ENCODE measurements around the gene RALGAPB. TPM values are rescaled to one million over a fixed set of nuclear protein-coding genes. Genes with fewer than 3 reads are reported as not detected.

Gene RALGAPB
- total and polyA plus RNA-seq, 7 donors: 7.5 to 27.3 (median 18.6) TPM

DNA sequence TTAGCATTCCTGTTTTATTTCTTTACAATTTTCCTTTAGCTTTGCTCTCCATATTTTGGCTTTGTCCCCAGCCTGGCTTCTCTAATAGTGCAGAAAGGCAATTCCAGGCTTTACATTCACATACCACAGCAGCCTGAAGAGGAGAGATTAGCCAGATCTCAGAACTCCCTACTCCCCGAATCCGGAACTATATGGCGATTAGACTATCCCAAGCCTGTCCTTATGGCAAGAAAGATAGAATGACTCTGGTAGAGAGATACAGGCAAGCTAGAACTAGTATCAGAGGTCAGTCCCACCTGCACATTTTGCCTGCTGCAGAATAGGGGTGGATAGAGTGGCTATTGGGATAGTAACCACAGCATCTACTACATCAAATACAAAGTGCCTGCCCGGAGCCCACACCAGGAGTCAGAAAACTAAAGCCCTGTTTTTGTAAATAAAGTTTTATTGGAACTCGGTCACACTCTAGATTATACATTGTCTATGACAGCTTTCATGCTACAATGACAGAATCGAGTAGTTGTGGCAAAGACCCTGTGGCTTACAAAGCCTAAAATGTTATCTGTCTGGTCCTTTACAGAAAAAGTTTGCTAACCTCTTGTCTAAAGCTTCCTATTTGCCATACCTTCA lies 91.3 kb downstream of the RALGAPB start:
- ATAC-seq (no peak), DNase-seq (no peak)
- H3K27me3 ChIP-seq (ENCODE audit: insufficient read depth in 3 of 3, low read length in 2 of 3): no peaks in the 10 kb centered on the region
- TF ChIP-seq CTCF (IDR thresholded peaks at IDR 0.05): no peak
- no peaks in the 10 kb centered on the region for H3K9me3 ChIP-seq
- 93 to 98% (median 97%) methylated on average over 6 of the region's 6 CpGs for WGBS, 3 donors
- no peak overlapping the region for H3K27ac ChIP-seq
- peaks cover 10 to 94% of the 10 kb centered on the region in 2 donors for H3K36me3 ChIP-seq (ENCODE audit: insufficient read depth in 1 of 2, low read depth in 1 of 2)
- no peak overlapping the region for H3K4me3 ChIP-seq
- no peaks in the 10 kb centered on the region for H3K4me1 ChIP-seq
- intact Hi-C loops (cut with DNase I): no loop called here

DNA sequence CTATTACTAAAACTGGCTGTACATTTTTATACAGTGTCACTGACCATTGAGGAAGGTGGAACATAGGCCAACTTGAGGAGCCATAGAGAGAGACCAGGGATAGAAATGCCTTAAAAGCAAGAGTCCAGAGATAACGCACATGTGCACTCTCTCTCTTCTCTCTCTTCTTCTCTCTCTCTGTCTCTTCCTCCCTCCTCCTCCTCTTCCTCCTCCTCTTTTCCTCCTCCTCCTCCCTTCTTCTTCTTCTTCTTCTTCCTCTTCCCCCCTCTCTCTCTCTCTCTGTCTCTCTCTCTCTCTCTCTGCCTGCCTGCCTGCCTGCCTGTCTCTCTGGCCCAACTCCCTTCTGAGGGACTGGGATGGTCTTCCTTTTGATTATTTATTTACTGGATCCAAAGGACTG lies 92.0 kb downstream of the RALGAPB start:
- Histone ChIP-seq H3K27ac (no peak overlapping the region), H3K4me1 (no peaks in the 10 kb centered on the region), H3K27me3 (ENCODE audit: insufficient read depth in 3 of 3, low read length in 2 of 3) (no peaks in the 10 kb centered on the region), H3K9me3 (no peaks in the 10 kb centered on the region), H3K36me3 (ENCODE audit: insufficient read depth in 1 of 2, low read depth in 1 of 2) (peaks cover 10 to 94% of the 10 kb centered on the region in 2 donors), H3K4me3 (no peak overlapping the region)
- TF ChIP-seq CTCF (IDR thresholded peaks at IDR 0.05): no peak
- ATAC-seq (no peak), DNase-seq (no peak)
- WGBS, 3 donors: 90 to 97% (median 95%) methylated on average over 1 of the region's 1 CpG
- intact Hi-C loops (cut with DNase I): loop anchor here in 1 of 2 donors (5.0 kb wide), 1 partner anchor 1203 kb away; no protein-coding TSS in a partner anchor

GRCh38 chr20:38566036-38566598 lies 93.5 kb downstream of the RALGAPB start:
- intact Hi-C loops (cut with DNase I): loop anchor here in 1 of 2 donors (5.0 kb wide), 1 partner anchor 1201 kb away; no protein-coding TSS in a partner anchor
- 69 to 80% (median 74%) methylated on average over 6 of the region's 6 CpGs for WGBS, 3 donors
- Histone ChIP-seq H3K4me3 (no peak overlapping the region), H3K4me1 (no peaks in the 10 kb centered on the region), H3K36me3 (ENCODE audit: insufficient read depth in 1 of 2, low read depth in 1 of 2) (peaks cover 16 to 98% of the 10 kb centered on the region in 2 donors), H3K9me3 (no peaks in the 10 kb centered on the region), H3K27ac (no peak overlapping the region), H3K27me3 (ENCODE audit: insufficient read depth in 3 of 3, low read length in 2 of 3) (no peaks in the 10 kb centered on the region)
- no peak for ATAC-seq
- DNase-seq: no peak
- TF ChIP-seq CTCF (IDR thresholded peaks at IDR 0.05): no peak

DNA sequence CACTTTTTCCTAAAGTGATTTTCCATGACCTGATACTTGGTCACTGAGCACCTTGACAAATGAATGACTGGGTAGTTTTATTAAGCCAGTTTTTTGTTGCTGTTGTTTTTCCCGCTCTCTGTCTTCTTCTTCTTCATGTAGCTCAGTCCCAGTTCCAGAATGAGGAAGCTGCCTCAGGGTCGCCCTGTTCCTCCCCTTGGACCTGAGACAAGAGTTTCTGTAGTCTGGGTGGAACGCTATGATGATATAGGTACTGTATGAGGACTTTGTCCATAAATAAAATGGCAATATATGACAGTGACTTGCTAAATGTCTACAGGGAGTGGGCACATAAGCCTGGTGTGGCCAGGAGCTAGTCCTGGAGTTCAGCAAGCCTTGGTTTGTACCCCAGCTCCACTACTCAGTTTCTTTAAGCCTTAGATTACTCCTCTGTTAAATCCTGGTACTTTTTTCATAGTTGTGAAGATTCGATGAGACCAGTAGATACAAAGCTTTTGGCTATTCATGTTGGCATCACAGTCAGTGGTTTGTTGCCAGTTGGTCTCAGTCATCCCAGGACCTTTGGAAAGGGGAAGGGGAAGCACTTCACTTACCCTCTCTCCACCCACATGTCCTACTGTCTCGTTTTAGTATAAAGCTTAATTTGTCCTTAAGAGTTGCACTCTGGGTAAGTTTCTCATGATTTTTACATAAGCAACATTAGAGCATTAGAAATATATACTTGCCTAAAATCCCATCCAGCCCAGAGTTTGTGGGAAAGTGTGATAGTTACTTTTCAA lies 97.3 kb downstream of the RALGAPB start:
- DNase-seq (no peak), ATAC-seq (no peak)
- Histone ChIP-seq H3K4me3 (no peak overlapping the region), H3K27ac (no peak overlapping the region), H3K9me3 (no peaks in the 10 kb centered on the region), H3K27me3 (ENCODE audit: insufficient read depth in 3 of 3, low read length in 2 of 3) (no peaks in the 10 kb centered on the region), H3K36me3 (ENCODE audit: insufficient read depth in 1 of 2, low read depth in 1 of 2) (peaks cover 13 to 88% of the 10 kb centered on the region in 2 donors), H3K4me1 (no peaks in the 10 kb centered on the region)
- no peak for TF ChIP-seq CTCF (IDR thresholded peaks at IDR 0.05)
- intact Hi-C loops (cut with DNase I): loop anchor here in 1 of 2 donors (5.0 kb wide), 1 partner anchor 1197 kb away; no protein-coding TSS in a partner anchor
- 63 to 68% (median 64%) methylated on average over 5 of the region's 5 CpGs for WGBS, 3 donors

Data from psoas muscle (tissue), 8 donors.